Measurements from ENCODE around the gene ZNF652.
"Not testable (repeated sequence)": the region's sequence is repeated elsewhere in the genome, so short reads cannot be mapped to it uniquely, and the experiment has no call there.

ZNF652 gene

GRCh38 chr17:49298371-49298976 is 63.6 kb downstream of the ZNF652 start:
- no peak for DNase-seq

DNA sequence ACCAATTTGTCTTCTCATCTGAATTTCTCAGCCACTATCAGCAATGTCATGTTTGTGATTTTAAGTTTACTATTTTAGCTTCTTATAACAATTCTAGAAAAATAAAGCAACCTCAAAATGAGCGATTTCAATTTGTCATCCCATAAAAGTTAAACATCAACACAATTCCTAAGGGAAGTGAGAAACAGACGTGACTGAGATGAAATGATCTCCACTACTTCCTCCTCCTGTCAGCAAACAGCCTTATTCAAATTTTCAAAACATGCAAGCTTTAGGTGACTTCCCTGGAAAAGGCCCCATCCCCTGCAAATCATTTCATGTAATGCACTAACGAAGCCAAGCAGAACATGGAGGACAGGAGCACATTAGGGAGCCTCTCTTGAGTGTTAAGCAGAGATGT is 64.9 kb downstream of the ZNF652 start:
- DNase-seq, result no peak

DNA sequence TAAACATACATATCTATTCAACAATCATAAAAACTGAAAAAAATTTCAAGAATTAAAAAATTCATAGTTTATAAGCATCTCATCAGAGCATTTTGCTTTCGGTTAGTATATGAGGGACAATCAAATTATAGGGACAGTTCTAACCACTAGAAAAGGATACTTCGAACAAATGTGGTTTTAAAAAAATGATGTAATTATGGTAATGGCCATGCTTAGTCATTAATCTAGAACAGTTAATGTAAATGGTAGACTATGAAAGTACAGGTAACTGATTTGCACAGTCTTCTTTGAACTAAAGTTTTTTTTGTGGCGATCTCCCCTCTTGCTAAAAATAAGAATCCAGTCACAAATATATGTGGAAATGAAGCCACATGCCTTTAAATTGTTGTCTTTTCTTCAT is 67.9 kb downstream of the ZNF652 start:
- no peak for DNase-seq

DNA sequence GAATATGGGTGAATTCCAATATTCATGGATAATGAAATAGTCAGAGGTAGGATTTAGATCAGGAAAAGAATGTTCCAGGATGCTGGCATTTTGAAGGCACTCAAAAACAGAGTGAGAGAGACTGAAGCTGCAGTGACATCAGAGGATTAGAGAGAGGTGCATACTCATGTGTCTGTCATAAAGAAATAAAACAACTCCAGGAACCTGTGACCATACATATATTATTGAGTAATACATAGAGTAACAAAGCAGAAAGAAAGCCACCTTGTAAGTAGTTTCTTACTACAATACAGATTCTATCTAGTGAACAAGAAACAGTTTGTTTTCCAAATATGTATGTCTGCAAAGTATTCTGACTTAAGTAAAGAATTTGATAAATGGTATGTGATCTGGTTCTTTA is 69.1 kb downstream of the ZNF652 start:
- no peak for DNase-seq

DNA sequence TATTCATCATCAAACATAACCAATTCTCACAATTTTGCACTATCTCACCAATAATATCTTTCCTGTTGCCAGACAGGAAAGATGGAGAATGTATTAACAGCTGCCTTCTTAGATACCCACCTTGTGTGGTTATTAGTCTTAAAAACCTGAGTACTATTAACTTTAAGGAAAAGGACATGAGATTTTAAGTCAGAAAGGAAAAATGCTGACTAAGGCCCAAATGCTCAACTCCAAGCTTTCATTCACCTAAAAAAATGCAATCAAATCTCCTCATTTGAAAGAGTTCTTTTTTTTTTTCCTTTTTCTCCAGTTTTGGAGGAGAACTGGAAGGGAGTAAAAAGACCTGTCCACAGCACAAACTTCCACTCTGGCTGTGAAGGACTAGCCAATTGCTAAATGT is 70.1 kb downstream of the ZNF652 start:
- DNase-seq, result no peak

DNA sequence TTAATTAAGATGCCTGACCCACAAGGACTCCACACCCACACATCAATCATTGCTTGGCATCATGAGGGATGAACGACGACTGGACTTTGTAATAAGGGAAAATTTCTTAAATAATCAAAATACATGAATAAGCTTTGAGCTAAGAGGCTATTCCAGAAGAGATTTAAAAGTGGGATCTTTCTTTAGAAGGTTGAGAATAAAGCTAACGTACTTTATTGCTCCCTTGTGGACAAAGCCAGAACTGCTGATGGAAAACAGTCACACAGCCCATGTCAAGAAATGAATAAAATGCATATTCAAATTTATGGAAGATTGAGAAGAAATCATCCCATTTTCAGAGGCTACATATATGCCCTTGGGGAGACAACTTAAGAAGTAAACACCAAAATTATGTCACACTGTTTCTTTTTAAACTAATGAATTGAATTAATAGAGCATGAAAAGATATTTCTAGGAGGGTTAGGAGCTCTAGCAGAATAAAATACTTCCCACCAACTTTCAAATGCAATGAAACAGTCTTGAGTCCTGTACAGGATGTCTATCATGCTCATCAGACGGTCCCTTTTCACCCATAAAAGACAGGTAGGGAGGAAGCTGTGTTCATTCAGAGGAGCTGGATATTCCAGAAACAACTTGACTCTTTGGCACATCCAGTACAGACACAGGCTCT is 71.2 kb downstream of the ZNF652 start:
- peak in 1 of 3 experiments; percentile 28 for DNase-seq

DNA sequence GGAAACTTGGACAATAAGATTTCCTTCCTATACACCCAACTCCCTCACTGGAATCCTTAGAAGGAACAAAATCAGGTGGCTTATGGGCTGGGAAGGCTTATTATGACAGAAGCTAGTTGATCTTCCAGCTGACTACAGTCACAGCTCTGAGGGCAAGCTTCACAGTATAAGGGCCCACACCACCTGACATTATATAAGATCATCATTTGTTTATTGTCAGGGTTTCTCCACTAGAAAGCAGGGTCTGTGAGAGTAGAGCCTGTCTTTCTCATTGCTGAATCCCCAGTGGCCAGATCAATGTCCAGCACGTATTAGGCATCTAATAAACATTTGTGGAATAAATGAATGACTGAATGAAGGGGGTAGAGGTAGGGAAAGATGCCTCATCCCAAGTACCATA is 73.7 kb downstream of the ZNF652 start:
- DNase-seq, result no peak

DNA sequence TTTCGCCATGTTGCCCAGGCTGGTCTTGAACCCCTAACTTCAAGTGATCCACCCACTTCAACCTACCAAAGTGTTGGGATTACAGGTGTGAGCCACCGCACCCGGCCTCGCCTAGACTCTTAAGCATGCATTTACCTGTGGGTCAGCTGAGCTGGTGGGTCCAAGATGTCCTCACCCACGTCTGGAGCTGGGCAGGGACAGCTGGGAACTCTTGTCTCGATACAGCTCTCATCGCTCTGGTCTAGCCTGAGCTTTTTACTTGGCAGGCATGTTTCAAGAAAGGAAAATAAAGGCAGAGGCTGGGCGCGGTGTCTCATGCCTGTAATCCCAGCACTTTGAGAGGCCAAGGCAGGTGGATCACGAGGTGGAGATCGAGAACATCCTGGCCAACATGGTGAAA is 74.6 kb downstream of the ZNF652 start:
- DNase-seq, result no peak

GRCh38 chr17:49286261-49286973 is 75.6 kb downstream of the ZNF652 start:
- not testable (repeated sequence) for DNase-seq

- no peak for DNase-seq
Observed at GRCh38 chr17:49285716-49286115, 76.3 kb downstream of the ZNF652 start.

DNA sequence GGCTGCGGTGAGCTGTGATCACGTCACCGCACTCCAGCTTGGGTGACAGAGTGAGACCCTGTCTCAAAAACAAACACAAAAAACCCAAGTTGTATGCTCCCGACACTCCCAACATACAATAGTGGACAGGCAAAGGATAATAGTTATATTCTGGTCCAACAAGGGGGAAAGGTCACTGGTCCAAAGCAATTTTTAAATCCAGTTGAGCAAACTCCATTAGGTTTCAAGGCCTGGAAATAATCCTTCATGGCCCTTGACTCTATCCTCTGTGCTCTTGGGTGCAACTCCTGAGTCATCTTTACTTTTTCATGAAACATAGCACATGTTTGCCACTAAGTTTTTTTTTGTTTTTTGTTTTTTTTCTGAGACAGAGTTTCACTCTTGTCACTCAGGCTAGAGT is 81.1 kb downstream of the ZNF652 start:
- no peak for DNase-seq

DNA sequence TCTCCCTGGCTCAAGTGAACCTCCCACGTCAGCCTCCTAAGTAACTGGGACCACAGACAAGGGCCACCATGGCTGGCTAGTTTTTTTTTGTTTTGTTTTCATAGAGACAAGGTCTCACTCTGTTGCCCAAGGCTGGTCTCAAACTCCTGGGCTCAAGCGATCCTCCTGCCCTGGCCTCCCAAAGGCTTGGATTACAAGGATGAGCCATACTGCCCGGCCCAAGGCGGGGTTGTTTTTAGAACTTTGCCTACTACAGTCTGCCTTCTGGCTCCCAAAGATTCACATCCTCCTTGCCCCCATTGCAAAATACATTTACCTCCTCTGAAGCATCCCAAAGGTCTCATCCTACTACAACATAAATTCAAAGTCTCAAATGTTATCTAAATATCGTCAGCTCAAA is 82.0 kb downstream of the ZNF652 start:
- no peak for DNase-seq

DNA sequence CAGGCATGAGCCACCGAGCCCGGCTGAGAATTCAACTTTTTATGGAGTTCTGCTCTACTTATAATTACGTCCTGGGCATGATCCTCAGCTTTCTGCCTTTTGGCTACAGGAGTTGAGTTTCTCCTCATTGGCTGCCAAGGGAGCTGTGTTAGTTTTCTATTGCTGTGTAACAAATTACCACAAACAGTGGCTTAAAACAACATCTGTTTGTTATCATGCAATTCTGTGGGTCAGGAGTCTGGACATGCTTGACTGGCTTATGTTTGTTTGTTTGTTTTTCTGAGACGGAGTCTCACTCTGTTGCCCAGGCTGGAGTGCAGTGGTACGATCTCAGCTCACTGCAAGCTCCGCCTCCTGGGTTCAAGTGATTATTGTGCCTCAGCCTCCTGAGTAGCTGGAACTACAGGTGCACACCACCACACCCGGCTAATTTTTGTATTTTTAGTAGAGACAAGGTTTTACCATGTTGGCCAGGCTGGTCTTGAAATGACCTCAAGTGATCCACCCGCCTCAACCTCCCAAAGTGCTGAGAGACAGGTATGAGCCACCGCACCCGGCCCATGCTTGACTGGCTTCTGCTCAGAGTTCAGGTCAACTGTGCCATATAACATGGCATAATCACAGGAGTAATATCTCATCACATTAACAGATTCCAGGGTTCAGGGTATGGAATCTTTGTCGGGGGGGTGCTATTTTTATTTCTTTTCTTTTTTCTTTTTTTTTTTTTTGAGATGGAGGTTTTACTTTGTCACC is 82.6 kb downstream of the ZNF652 start:
- not testable (repeated sequence) for DNase-seq

DNA sequence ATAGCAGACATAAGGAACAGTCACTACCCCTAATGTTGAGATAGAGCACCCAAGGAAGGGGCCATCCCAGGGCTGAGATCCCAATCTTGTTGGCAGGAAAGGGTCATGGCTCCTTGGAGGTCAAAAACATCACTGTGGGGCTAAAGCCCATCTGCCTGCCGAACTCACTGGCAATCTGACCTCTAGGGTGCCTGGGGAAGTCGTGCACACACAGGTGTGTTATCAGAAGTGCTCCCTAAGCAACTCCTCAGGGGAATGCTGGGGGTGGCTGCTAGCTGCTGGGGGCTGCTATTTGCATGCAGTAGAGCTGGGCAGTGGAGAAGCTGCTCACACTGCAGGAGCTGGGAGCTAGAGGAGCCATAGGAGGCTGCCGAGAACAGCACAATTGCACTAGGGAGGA is 84.0 kb downstream of the ZNF652 start:
- no peak for DNase-seq

GRCh38 chr17:49277638-49278037 is 84.4 kb downstream of the ZNF652 start:
- DNase-seq, result no peak

- DNase-seq, result not testable (repeated sequence)
Observed at GRCh38 chr17:49275981-49276380, 86.1 kb downstream of the ZNF652 start.

DNA sequence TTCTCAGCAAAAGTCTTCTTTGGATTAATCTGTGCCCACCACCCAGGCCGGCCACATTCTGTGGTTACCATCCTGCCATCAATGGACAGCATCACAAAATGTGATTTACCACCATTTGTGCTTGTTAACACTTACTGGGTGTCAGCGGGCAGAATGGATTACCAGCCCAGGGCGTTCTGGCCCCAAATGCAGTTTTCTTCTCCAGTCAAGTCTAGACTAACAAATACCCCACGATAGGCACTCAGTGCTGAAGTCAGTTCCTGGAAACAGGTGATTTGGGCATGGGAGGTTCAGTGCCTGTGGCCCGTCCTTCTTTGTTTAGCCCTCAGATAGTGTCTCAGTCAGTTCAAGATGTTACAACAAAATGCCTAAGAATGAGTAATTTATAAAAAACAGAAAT is 92.7 kb downstream of the ZNF652 start:
- DNase-seq, result no peak

- no peak for DNase-seq
Observed at GRCh38 chr17:49267912-49268311, 94.1 kb downstream of the ZNF652 start.

DNA sequence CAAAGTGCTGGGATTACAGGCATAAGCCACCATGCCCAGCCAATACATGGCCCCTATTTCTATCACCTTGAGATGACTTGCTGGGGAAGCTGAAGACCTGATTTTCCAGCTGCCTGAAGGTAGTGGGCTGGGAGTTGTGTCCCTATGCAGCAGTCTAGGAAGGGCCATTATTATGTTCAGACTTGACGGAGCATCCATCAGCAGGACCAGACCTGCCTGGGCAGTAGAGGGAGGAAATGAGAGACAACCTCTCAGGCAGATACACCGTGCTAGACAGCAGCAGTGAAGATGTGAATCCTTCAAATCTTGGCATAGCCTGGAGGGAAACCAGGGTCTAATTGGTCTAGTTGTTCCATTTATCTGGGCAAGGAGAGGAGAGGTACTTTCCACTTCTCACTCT is 95.8 kb downstream of the ZNF652 start:
- no peak for DNase-seq

DNA sequence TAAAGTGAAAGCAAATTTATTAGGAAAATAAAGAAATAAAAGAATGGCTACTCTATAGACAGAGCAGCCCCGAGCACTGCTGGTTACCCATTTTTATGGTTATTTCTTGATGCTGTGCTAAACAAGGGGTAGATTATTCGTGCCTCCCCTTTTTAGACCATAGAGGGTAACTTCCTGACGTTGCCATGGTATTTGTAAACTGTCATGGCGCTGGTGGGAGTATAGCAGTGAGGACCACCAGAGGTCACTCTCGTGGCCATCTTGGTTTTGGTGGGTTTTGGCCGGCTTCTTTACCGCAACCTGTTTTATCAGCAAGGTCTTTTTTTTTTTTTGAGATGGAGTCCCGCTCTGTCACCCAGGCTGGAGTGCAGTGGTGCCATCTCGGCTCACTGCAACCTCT is 100.5 kb downstream of the ZNF652 start:
- not testable (repeated sequence) for DNase-seq

DNA sequence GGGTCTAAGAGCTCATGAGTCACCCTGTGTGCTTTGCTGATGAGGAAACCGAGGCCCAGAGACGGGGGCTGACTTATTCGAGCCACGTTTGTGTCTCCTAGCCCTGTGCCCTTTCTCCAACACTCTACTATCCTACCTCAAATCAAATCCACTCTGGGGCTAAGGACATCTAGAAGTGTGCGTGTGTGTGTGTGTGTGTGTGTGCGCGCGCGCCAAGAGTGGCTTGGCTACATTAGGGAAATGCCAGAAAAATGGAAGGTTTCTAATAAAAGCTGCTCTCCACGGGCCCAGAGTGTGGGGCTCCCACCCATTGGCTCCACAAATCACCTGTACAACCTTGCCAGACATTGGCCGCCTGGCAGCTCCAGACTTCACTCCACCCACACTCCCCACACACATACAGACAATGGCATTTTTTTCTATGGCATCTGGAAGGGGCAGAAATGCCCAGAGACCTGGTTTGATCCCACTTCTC is 101.2 kb downstream of the ZNF652 start:
- no peak for DNase-seq

DNA sequence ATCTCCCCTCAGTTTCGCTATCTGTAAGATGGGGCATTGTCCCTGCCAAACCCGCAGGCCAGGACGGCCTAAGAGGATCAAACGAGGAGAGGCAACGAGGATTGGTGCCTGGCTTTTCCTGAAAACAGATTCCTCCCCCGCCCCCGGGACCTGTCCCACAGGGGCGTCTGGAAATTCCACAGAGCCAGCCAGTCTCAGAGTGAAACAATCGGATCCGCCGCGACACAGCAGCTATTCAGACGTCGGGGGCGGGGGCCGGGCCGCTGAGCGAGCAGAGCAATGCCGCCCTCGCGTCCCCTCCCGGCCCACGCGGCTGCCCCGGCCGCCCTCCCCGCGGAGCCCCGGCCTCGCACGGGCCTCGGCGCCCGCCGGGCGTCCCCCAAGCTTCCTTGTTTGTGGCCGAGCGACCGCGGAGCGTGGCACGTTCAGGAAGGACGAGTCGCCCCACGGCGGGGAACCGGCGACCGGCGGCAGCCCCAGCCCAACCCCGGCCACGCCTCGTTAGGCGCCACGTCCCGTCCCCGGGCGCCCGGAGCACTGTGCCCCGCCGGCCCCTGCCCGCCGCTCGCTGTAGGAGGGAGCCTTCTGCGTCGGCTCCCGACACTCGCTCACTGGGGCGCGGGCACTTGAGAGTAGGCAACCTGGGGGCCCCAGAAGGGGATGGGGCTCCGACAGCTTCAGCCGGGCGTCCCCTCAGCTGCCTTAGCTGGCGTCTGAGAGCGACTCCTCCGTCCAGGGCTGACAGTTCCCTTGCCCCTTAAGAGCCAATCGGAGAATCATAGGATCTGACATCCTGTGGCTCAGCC is 101.8 kb downstream of the ZNF652 start:
- DNase-seq, result peak in 2 of 3 experiments; percentile 28 to 50

- no peak for DNase-seq
Observed at GRCh38 chr17:49259663-49260010, 102.4 kb downstream of the ZNF652 start.

All from NCI-H1417 (cell line).